ENCODE data around the gene PAWR. TPM values are rescaled to one million over a fixed set of nuclear protein-coding genes. Genes with fewer than 3 reads are reported as not detected.
"Not testable (repeated sequence)": the region's sequence is repeated elsewhere in the genome, so short reads cannot be mapped to it uniquely, and the experiment has no call there.

Gene PAWR
- total RNA-seq, 1 donor from 2014 or later: 6.6 TPM

DNA sequence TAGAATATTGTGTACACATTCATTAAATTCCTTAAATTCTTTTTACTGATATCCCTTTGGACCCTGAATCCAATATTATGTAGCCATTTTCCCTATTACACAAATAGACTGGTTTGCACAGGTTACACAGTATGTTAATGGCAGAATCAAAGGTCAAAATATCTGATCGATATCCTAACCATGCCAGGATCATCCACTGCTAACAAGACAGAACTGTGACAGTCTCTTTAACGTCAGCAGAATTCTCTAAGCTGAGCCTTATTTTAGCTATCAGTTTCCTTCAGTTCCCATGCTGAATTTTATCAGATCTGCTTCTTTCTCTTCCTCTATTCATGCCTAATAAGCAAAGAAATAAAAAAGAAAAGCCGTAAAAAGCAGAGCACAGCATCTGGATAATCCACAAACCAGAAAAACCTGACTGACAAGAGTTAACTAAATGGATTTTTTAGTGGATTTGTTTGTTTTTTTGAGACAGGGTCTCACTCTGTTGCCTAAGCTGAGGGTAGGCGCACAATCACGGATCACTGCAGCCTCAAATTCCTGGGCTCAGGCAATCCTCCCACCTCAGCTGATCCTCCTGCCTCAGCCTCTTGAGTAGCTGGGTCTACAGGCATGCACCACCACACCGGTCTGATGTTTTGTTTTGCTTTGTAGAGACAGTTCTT lies 130.4 kb downstream of the PAWR start:
- intact Hi-C loops (cut with DNase I): no loop called here
- DNase-seq (ENCODE audit: low spot score): no peak

DNA sequence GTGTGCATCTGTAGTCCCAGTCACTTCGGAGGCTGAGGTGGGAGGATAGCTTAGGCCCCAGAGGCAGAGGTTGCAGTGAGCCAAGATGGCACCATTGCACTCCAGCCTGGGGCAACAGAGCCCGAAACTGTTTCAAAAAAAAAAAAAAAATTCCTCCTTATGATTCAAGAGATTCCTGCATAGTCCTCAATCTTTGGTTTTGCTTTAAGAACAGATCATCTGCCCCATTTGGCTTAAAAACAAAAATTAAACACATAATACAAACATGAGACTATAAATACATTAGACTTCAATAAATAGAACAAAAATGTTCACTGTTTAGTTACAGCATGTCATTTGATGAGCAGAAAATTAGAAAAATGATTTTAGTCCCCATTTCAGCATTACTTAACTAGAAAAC lies 131.2 kb downstream of the PAWR start:
- no peak for DNase-seq (ENCODE audit: low spot score)
- intact Hi-C loops (cut with DNase I): loop anchor here (5.0 kb wide), 3 partner anchors 128 to 623 kb away; no protein-coding TSS in a partner anchor

DNA sequence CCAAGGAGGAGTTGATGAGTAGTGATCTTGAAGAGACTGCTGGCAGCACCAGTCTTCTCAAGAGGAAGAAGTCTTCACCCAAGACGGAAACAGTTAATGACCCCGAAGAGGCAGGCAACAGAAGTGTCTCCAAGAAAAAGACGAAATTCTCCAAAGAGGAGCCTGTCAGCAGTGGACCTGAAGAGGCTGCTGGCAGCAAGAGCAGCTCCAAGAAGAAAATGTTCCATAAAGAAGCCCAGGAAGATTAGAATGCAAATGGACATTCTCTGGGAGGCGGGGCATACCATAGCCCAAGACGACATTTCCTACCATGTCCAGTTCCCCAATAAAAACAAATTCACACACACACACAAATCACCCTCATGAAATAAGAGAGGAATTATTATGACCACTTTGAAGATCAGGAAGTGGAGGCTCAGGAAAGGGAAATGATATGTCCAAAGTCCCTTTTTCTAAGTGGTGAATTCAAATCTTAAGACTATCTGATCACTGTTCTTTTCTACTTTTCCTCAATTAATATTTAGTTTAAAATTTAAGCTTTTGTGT lies 131.8 kb downstream of the PAWR start:
- no peak for DNase-seq (ENCODE audit: low spot score)
- intact Hi-C loops (cut with DNase I): loop anchor here (5.0 kb wide), 3 partner anchors 128 to 623 kb away; no protein-coding TSS in a partner anchor

DNA sequence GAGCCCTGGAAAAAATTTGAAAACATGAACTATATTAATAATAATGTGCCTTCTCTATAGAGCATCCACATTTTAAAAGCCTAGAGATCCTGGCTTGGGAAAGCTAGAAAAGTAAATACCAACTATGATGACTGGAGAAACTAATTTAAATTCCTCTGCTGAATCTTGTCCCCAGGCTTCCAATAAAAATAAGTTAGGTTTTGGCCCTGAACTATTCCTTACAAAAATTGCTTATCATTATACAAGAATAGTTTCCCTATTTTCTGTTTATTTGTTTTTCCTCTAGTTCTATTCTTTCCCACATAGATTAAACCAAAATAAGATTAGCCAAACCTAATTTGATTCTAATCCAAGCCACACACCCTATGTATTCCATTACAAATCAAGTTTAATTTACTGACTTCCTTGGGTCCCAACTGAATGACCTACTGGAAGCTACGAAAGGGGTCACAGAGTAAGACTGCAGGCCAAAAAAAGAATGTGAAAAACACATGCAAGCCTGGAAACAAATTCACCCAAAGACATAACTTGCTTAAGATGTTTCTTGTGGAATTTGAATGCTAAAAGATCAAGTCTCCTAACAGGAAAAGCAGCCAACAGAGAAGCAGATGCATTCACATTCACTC lies 133.0 kb downstream of the PAWR start:
- DNase-seq (ENCODE audit: low spot score): no peak
- intact Hi-C loops (cut with DNase I): loop anchor here (5.0 kb wide), 3 partner anchors 129 to 624 kb away; no protein-coding TSS in a partner anchor

DNA sequence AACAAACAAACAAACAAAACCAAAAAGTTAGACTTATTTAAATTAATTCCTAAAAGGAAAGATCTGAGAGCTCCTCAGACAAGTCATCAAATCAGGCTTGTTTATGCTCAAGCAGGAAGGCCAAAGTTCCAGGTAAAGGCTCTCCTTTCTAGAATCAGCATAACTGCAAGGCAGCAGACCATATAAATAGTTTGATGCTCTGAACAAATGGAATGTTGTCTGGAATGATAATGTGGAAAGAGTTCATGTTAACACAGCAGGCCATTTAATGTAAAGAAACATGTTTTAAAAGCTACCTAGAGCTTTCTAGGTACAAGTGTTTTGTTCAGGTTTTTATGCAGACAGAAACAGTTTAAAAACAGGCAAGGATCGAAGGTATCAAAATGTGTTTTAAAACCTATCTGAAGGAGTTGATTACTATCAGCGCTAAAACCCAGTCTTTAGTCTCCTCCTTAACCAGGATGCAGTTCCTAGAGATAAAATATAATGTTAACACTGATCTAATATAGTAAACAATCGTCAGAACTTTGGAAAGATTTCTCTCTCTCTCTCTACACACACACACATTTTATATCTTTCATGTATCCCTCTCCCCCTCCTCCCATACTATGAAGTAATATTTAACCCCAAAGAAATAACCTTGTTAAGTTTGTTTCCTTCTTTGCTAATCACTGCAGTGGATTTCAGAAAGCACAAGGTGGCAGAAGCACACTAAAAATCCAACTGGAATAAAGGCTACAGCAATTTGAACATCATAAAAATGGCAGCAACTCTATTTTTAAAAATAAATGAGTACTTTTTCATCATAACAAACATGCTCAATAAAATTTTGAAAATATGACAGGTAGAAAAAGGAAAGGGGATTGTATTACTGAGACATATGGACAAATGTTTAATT lies 135.5 kb downstream of the PAWR start:
- intact Hi-C loops (cut with DNase I): loop anchor here (5.0 kb wide), 3 partner anchors 132 to 627 kb away; no protein-coding TSS in a partner anchor
- DNase-seq (ENCODE audit: low spot score): no peak

DNA sequence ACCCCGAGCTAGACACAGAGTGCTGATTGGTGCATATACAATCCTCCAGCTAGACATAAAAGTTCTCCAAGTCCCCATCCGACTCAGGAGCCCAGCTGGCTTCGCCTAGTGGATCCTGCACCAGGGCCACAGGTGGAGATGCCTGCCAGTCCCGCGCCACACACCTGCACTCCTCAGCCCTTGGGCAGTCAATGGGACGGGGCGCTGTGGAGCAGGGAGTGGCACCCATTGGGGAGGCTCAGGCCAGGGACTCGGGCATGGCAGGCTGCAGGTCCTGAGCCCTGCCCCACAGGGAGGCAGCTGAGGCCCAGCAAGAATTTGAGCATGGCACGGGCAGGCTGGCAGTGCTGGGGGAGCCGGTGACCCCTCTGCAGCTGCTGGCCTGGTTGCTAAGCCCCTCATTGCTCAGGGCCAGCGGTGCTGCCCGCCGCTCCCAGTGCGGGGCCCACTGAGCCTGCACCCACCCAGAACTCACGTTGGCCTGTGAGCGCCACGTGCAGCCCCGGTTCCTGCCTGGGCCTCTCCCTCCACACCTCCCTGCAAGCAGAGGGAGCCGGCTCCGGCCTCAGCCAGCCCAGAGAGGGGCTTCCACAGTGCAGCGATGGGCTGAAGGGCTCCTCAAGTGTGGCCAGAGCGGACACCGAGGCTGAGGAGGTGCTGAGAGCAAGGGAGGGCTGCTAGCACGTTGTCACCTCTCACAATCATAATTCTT lies 136.7 kb downstream of the PAWR start:
- intact Hi-C loops (cut with DNase I): loop anchor here (5.0 kb wide), 1 partner anchor 713 kb away; no protein-coding TSS in a partner anchor
- no peak for DNase-seq (ENCODE audit: low spot score)

DNA sequence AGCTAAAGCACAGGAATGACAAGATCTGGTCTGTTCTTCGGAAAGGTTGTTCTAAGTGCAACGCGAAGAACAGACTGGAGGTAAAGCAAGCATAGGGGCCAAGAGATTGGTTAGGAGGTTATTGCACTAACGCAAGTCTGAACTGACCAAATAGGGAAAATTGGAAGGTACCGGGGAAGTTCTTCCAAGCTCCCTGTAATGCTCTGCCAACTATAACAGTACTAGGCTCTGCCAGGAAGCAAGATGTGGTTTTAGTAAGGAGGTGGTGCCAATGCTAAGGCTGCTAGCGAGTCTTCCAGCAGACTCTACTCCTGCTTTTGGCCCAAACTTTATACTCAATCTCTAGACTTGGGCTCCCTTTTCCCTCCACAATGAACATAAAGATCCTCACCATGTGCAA lies 138.6 kb downstream of the PAWR start:
- intact Hi-C loops (cut with DNase I): loop anchor here (5.0 kb wide), 1 partner anchor 715 kb away; no protein-coding TSS in a partner anchor
- no peak for DNase-seq (ENCODE audit: low spot score)

DNA sequence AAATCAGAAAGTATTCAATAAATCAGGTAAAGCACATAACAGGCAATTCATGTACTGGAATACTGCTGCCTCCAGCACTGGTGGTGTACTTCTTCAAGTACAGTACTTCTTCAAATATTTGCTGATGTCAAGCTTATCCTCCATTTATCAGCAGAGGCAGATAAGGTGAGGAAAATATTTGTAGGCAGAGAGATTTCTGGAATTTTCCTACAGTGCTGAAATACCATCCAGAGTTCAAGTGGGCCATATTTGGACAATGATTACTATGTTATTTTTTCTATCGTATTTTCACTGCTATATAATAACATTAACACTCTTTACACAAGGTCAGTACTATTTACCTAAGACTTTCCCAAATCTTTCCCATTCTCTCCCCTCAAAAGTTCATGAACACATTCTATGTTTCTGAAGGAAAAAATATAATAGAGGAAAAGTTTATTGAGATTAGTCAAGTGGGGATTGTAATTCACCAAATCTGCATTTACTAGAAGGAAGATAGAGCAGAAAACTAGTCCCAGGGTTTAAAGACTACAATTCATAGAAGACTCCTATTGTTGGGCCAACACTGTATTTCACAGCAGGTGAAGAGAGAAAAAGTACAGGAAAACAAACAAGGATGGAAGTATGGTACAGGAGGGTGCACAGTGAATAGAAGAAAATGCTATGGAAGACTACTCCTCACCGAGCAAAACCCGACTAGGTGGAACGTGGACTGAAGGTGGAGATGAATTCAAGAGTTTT lies 141.1 kb downstream of the PAWR start:
- intact Hi-C loops (cut with DNase I): loop anchor here (5.0 kb wide), 2 partner anchors 127 to 718 kb away; no protein-coding TSS in a partner anchor
- DNase-seq (ENCODE audit: low spot score): no peak

DNA sequence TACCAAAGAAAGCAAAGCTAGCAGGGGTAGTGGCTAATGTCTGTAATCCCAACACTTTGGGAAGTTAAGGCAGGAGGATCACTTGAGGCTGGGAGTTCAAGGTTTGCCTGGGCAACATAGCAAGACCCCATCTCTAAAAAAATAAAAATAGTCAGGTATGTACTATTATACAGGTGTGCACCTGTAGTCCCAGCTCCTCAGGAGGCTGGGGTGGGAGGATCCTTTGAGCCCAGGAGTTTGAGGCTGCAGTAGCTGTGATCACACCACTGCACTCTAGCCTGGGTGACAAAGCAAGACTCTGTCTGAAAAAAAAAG lies 142.2 kb downstream of the PAWR start:
- no peak for DNase-seq (ENCODE audit: low spot score)
- intact Hi-C loops (cut with DNase I): loop anchor here (5.0 kb wide), 1 partner anchor 126 kb away; no protein-coding TSS in a partner anchor

DNA sequence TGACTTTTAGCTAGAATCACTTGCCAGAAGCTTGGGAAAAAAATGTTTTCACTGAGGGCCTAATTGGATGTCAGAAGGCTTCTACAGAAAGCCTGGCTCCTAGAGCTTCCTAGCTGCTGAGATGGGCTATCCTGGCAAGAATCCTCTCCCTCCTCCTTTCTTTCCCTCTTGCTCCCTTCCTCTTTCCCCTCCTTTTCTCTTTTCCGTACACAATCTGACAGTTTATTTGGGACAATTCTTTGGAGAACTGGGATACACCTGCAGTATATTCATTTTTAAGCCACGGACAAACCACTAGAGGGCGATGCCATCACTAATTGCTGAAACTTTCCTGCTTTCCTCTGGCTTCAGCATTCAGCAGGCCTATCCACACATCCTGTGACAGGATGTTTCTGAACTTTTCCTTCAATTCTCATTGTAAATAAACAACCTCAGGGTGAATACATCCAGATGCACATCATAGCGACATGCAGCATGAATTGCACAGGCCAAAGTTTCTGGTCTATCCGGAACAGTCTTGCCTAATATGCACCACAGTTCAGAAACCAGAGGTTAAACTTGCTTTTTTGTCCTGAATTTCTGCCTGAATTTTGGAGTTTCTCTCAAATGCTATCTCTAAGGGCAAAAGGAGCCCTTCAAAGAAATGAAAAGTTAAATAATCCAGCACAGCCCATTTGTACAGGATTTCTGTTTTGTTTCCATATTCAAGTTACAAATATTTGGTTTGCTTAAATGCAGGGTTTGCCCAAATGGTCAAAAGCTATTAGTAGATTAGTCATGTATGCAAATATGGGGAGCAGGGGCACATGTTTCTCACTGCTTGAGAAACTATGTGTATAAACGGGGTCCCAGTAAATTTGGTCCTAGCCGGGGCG lies 142.8 kb downstream of the PAWR start:
- intact Hi-C loops (cut with DNase I): loop anchor here (5.0 kb wide), 1 partner anchor 126 kb away; no protein-coding TSS in a partner anchor
- no peak for DNase-seq (ENCODE audit: low spot score)

DNA sequence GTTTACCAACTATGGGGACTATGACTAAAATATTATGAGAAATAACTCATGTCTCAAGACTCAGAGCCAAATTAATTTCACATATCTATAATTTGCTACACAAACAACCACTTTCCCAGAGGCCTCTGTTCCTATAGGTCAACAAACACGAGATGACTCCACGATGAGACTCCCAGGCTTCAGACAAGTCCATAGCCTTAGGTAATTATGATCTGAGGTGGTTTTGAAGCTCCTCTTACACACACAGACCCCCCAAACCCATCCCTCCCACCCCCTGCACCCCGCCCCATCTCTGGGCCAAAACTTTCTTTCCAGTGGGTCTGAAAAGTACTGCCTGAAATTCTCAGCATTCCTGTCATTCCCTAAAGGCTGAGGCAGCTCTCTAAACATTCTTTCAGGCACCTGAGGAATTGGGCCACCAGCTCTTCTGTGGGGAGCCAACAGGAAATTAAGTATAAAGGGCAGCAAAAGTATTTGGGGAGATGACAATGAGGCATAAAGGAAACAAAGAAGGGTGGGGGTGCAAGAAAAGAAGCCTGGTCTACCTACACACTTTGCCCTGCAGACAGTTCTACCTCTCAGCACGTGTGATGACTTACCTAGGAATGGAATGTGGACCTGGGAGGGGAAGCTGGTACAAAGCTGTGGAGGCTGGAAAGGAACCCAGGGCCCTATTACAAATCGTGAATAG lies 143.6 kb downstream of the PAWR start:
- no peak for DNase-seq (ENCODE audit: low spot score)
- intact Hi-C loops (cut with DNase I): loop anchor here (5.0 kb wide), 1 partner anchor 125 kb away; no protein-coding TSS in a partner anchor

DNA sequence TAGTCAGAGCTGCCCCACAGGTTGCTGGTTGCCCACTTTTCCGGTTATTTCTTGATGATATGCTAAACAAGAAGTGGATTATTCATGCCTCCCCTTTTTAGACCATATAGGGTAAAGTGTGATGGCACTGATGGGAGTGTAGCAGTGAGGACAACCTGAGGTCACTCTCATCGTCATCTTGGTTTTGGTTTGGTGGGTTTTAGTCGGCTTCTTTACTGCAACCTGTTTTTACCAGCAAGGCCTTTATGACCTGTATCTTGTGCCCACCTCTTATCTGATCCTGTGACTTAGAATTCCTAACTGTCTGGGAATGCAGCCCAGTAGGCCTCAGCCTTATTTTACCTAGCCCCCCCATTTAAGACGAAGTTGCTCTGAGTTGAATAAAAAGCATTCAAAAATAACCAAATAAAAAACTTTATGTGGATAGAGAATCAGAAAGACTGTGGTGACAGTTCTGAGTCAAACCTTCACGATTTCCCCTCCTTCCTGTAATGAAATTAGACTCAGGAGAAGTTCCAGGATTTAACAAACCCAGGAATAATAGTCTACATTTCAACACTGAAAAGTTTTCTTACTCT lies 144.2 kb downstream of the PAWR start:
- DNase-seq (ENCODE audit: low spot score): no peak
- intact Hi-C loops (cut with DNase I): loop anchor here (5.0 kb wide), 1 partner anchor 124 kb away; no protein-coding TSS in a partner anchor

DNA sequence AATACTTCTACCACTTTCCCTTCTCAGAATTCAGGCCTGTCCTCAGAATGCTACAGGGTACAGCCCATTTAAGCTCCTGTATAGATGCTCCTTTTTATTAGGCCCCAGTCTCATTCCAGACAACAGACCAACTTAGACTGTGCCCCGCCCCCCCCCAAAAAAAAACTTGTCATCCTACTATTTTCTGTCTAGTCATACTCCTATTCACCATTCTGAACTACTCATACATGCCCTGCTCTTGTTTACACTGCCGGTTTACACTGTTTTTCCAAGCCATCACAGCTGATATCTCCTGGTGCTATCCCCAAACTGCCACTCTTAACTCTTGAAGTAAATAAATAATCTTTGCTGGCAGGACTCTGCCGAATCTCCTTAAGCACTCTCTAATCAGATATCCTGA lies 146.3 kb downstream of the PAWR start:
- DNase-seq (ENCODE audit: low spot score); intact Hi-C loops (cut with DNase I): not testable (repeated sequence)

DNA sequence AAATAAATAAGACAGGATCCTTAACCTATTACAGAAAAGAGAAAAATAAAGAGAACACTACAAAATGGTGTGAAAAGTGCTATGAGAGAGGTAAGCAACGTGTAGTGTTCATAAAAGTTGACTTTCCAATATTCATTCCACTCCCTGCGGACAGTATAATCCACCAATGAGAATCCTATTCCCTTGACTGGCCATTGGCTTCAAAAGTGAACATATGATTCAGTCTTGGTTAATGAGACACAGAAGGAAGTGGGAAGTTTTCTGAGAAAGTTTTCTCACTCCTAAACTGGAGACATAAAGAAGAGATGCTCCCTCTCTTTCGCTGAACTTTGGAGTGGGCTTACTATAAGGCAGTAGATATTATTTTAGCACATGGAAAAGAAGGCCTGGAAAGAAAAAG lies 153.1 kb downstream of the PAWR start:
- intact Hi-C loops (cut with DNase I): no loop called here
- DNase-seq (ENCODE audit: low spot score): no peak

DNA sequence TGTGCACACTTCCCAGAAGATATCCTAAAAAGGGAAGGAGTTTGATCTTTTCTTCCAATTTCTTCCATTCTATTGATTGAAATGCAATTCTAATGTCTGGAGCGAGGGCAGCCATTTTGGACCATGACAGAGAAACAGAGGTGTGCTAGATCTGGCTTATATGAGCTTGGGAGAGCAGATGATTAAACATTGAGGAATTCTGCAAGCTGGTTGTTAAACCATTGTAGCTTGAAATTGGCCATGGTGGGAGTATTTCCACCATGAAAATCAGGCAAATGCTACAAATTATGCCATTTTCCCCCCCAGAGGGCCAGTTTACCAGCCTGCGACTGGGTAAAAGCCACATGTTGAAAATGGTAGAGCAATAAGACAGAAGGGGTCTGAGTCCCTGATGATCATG lies 155.0 kb downstream of the PAWR start:
- intact Hi-C loops (cut with DNase I): no loop called here
- no peak for DNase-seq (ENCODE audit: low spot score)

Measured in cardiac septum (tissue), 1 donor.